ENCODE measurements around the gene CD247.

CD247 gene

DNA sequence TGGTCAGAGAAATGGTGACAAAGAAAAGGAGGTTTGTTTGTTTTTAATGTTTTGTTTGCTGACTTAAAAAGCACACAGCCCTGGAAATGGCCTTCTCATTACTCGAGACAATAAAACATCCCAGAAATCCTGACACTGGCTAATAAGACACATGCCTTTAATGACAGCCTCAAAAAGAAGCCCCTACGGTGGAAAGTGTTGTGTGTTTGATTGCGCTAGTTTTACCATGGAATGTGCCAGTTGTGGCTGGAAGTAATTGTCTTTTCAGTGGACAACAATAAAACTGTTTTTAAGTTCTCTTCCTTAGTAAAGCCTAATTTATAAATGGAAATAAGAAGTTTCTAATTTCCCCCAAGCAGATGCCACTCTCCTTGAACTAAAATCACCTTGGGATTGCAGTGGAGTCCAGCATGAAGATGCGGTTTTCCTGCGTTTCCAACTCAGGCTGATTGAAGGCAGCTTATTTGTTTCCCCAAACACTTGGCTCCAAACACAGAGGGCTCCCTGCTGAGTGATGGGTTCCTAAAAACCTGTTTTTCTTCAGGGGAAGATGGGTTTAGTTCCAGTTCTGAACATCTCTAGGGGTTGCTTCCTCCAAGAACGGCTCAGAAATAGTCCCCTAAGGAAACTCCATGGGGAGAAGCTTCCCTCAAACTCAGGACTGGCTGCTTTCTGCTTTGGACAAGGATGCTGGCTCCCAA is 54.3 kb downstream of the CD247 start:
- H2AFZ ChIP-seq (ENCODE audit: low read depth, low read length), result no peak overlapping the region
- H3K36me3 ChIP-seq (ENCODE audit: insufficient read depth, low read length), result peaks cover 48% of the 10 kb centered on the region
- peaks cover 87% of the 10 kb centered on the region for H3K79me2 ChIP-seq (ENCODE audit: insufficient read depth, low read length)
- H3K4me1 ChIP-seq (ENCODE audit: insufficient read depth, low read length), result no peaks in the 10 kb centered on the region
- no peaks in the 10 kb centered on the region for H3K9me3 ChIP-seq (ENCODE audit: insufficient read depth, low read length, severe bottlenecking)
- H3K4me2 ChIP-seq (ENCODE audit: insufficient read depth, low read length), result no peak overlapping the region
- no peak for TF ChIP-seq EZH2 (IDR thresholded peaks at IDR 0.05; ENCODE audit: borderline replicate concordance, low read depth, low read length, severe bottlenecking)
- TF ChIP-seq, protein P1, sequence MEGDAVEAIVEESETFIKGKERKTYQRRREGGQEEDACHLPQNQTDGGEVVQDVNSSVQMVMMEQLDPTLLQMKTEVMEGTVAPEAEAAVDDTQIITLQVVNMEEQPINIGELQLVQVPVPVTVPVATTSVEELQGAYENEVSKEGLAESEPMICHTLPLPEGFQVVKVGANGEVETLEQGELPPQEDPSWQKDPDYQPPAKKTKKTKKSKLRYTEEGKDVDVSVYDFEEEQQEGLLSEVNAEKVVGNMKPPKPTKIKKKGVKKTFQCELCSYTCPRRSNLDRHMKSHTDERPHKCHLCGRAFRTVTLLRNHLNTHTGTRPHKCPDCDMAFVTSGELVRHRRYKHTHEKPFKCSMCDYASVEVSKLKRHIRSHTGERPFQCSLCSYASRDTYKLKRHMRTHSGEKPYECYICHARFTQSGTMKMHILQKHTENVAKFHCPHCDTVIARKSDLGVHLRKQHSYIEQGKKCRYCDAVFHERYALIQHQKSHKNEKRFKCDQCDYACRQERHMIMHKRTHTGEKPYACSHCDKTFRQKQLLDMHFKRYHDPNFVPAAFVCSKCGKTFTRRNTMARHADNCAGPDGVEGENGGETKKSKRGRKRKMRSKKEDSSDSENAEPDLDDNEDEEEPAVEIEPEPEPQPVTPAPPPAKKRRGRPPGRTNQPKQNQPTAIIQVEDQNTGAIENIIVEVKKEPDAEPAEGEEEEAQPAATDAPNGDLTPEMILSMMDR (IDR thresholded peaks at IDR 0.05; ENCODE audit: borderline replicate concordance, extremely low read depth, low read length, poor library complexity, severe bottlenecking), result no peak
- H4K20me1 ChIP-seq (ENCODE audit: insufficient read depth, low read length), result peaks cover 27% of the 10 kb centered on the region
- no peak overlapping the region for H3K27ac ChIP-seq (ENCODE audit: low read length)
- H3K9ac ChIP-seq (ENCODE audit: low read depth, low read length), result no peak overlapping the region
- DNase-seq (no peak), ATAC-seq (ENCODE audit: insufficient read depth, low read depth) (no peak)
- no peak overlapping the region for H3K4me3 ChIP-seq (ENCODE audit: low read depth in 1 of 2, low read length in 2 of 2)
- no peaks in the 10 kb centered on the region for H3K27me3 ChIP-seq (ENCODE audit: insufficient read depth, low read length, poor library complexity)

DNA sequence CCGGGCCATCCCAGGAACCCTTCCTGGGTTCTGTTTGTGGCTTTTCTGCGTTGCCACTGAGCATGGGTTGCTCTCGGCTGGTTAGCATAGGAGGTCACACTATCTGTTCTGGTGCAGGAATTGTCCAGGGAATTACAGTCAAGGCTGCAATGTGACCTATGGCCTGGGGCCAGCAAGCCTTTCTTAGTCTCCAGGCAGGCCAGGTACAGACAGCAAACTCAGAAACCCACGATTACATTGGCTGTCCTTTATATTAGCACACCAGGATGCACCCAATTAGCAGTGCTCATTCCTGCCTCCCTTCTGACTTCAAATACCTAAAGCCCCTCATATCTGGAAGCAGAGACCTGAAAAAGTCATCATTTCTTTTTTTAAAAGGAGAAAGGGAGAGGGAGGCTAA is 55.2 kb downstream of the CD247 start:
- peaks cover 30% of the 10 kb centered on the region for H4K20me1 ChIP-seq (ENCODE audit: insufficient read depth, low read length)
- no peak overlapping the region for H2AFZ ChIP-seq (ENCODE audit: low read depth, low read length)
- H3K4me2 ChIP-seq (ENCODE audit: insufficient read depth, low read length), result no peak overlapping the region
- no peak for TF ChIP-seq EZH2 (IDR thresholded peaks at IDR 0.05; ENCODE audit: borderline replicate concordance, low read depth, low read length, severe bottlenecking)
- TF ChIP-seq, protein P1 (IDR thresholded peaks at IDR 0.05; ENCODE audit: borderline replicate concordance, extremely low read depth, low read length, poor library complexity, severe bottlenecking), result no peak
- no peaks in the 10 kb centered on the region for H3K27me3 ChIP-seq (ENCODE audit: insufficient read depth, low read length, poor library complexity)
- H3K9ac ChIP-seq (ENCODE audit: low read depth, low read length), result no peak overlapping the region
- DNase-seq (no peak), ATAC-seq (ENCODE audit: insufficient read depth, low read depth) (no peak)
- peaks cover 6% of the 10 kb centered on the region for H3K4me1 ChIP-seq (ENCODE audit: insufficient read depth, low read length)
- no peak overlapping the region for H3K4me3 ChIP-seq (ENCODE audit: low read depth in 1 of 2, low read length in 2 of 2)
- H3K27ac ChIP-seq (ENCODE audit: low read length), result no peak overlapping the region
- peaks cover 52% of the 10 kb centered on the region for H3K36me3 ChIP-seq (ENCODE audit: insufficient read depth, low read length)
- H3K9me3 ChIP-seq (ENCODE audit: insufficient read depth, low read length, severe bottlenecking), result no peaks in the 10 kb centered on the region
- H3K79me2 ChIP-seq (ENCODE audit: insufficient read depth, low read length), result peaks cover 81% of the 10 kb centered on the region

DNA sequence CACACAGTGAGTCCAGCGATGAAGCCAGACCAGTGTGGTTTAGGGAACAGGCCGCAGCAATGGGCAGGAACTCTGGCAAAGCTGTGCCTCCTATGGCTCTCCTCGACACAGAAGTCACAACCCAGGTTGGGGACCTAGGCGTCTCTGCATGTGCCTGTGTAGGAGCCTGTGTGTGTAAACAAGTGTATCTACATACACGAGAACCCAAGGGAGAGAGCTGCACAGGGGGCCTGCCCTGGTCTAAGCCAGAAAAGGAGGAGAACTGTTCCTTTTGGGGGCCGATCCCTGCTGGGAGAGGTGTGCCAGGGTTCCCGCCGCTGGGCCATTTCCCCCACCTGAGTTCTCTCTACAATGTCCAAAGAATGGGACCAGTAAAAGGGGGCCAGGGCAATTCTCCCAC is 56.0 kb downstream of the CD247 start:
- H3K79me2 ChIP-seq (ENCODE audit: insufficient read depth, low read length), result peaks cover 80% of the 10 kb centered on the region
- no peaks in the 10 kb centered on the region for H3K9me3 ChIP-seq (ENCODE audit: insufficient read depth, low read length, severe bottlenecking)
- peaks cover 53% of the 10 kb centered on the region for H3K36me3 ChIP-seq (ENCODE audit: insufficient read depth, low read length)
- no peak for DNase-seq
- H3K27ac ChIP-seq (ENCODE audit: low read length), result no peak overlapping the region; the same call in 1 of the 2 replicates
- H2AFZ ChIP-seq (ENCODE audit: low read depth, low read length), result no peak overlapping the region
- H3K4me1 ChIP-seq (ENCODE audit: insufficient read depth, low read length), result peaks cover 13% of the 10 kb centered on the region
- no peak for ATAC-seq (ENCODE audit: insufficient read depth, low read depth)
- H3K4me2 ChIP-seq (ENCODE audit: insufficient read depth, low read length), result no peak overlapping the region
- TF ChIP-seq EZH2 (IDR thresholded peaks at IDR 0.05; ENCODE audit: borderline replicate concordance, low read depth, low read length, severe bottlenecking), result no peak
- TF ChIP-seq, protein P1 (IDR thresholded peaks at IDR 0.05; ENCODE audit: borderline replicate concordance, extremely low read depth, low read length, poor library complexity, severe bottlenecking), result no peak
- no peaks in the 10 kb centered on the region for H3K27me3 ChIP-seq (ENCODE audit: insufficient read depth, low read length, poor library complexity)
- peaks cover 34% of the 10 kb centered on the region for H4K20me1 ChIP-seq (ENCODE audit: insufficient read depth, low read length)
- no peak overlapping the region for H3K9ac ChIP-seq (ENCODE audit: low read depth, low read length)
- H3K4me3 ChIP-seq (ENCODE audit: low read depth in 1 of 2, low read length in 2 of 2), result no peak overlapping the region
